Measurements from ENCODE around the gene ERGIC1. TPM values are rescaled to one million over a fixed set of nuclear protein-coding genes. Genes with fewer than 3 reads are reported as not detected.

The ERGIC1 gene
- total and polyA plus RNA-seq, 2 of the 13 experiments (the other 11 are each of a cell fraction or from before 2014, with no cell fraction given) = 78.5 to 184 TPM

- H3K36me3 ChIP-seq (replicated peaks in 1 of 2; ENCODE audit: control insufficient read depth in 1 of 2, insufficient read depth in 2 of 2, low read length in 2 of 2) = peaks cover 14 to 43% of the 10 kb centered on the region in 2 experiments; a peak in 4 of 5 replicates
- TF ChIP-seq NFYC (CRISPR knock-in tag; IDR thresholded peaks at IDR 0.05) (no peak), ZNF839 (CRISPR knock-in tag; IDR thresholded peaks at IDR 0.05; ENCODE audit: borderline replicate concordance) (no peak), ZSCAN31 (CRISPR knock-in tag; IDR thresholded peaks at IDR 0.05; ENCODE audit: low read depth) (no peak)
- no peaks in the 10 kb centered on the region for H3K9me3 ChIP-seq (ENCODE audit: low read length)
- no TSS peak for BruUV-seq (replicated peaks)
- intact Hi-C loops (cut with micrococcal nuclease; ENCODE audit: unreplicated experiment) = no loop called here
- H2AFZ ChIP-seq (ENCODE audit: low read length) = no peak overlapping the region
- ATAC-seq (no peak), DNase-seq (ENCODE audit: low spot score) (no peak), FAIRE-seq (no peak)
- H4K20me1 ChIP-seq (ENCODE audit: insufficient read depth, low read length) = peaks cover 8% of the 10 kb centered on the region
- WGBS (ENCODE audit: low lambda C conversion rate) = 96% methylated on average over 3 of the region's 3 CpGs
- H3K4me2 ChIP-seq (ENCODE audit: low read depth, low read length) = no peak overlapping the region
- H3K27me3 ChIP-seq (ENCODE audit: control insufficient read depth in 1 of 2, insufficient read depth in 2 of 2, low read length in 2 of 2) = no peaks in the 10 kb centered on the region
- CTCF ChIA-PET (ENCODE audit: low intra/inter-chr PET ratio, low total read pairs) = no interaction called here
- no peak overlapping the region for H3K27ac ChIP-seq (ENCODE audit: extremely low read length, insufficient read depth, low read length)
- H3K9ac ChIP-seq (ENCODE audit: insufficient read depth, low read depth, low read length) = no peak overlapping the region
- no peak overlapping the region for H3K4me3 ChIP-seq (replicated peaks in 1 of 3; ENCODE audit: insufficient read depth in 1 of 3, low read depth in 2 of 3, low read length in 3 of 3)
- H3K79me2 ChIP-seq (ENCODE audit: insufficient read depth, low read length) = peaks cover 31% of the 10 kb centered on the region
- POLR2A ChIA-PET = no interaction called here
- in situ Hi-C loops (cut with HindIII; ENCODE audit: extremely low pct_ligation_motif_present, low pct_unique_long_range_greater_than_20kb) = no loop called here
- peaks cover 18% of the 10 kb centered on the region for H3K4me1 ChIP-seq (ENCODE audit: insufficient read depth, low read length)
These were observed 49.0 kb downstream of the ERGIC1 start for GRCh38 chr5:172883066-172883465.

GRCh38 chr5:172885597-172886340, 51.7 kb downstream of the ERGIC1 start:
- no peak for FAIRE-seq
- Histone ChIP-seq H3K9me3 (ENCODE audit: low read length) (no peaks in the 10 kb centered on the region), H4K20me1 (ENCODE audit: insufficient read depth, low read length) (peaks cover 8% of the 10 kb centered on the region), H3K36me3 (replicated peaks in 1 of 2; ENCODE audit: control insufficient read depth in 1 of 2, insufficient read depth in 2 of 2, low read length in 2 of 2) (peaks cover 21 to 59% of the 10 kb centered on the region in 2 experiments; a peak in 4 of 5 replicates), H3K4me3 (replicated peaks in 1 of 3; ENCODE audit: insufficient read depth in 1 of 3, low read depth in 2 of 3, low read length in 3 of 3) (no peak overlapping the region), H3K27ac (ENCODE audit: extremely low read length, insufficient read depth, low read length) (no peak overlapping the region), H3K4me1 (ENCODE audit: insufficient read depth, low read length) (peaks cover 18% of the 10 kb centered on the region), H3K79me2 (ENCODE audit: insufficient read depth, low read length) (peaks cover 19% of the 10 kb centered on the region), H3K27me3 (ENCODE audit: control insufficient read depth in 1 of 2, insufficient read depth in 2 of 2, low read length in 2 of 2) (no peaks in the 10 kb centered on the region), H3K9ac (ENCODE audit: insufficient read depth, low read depth, low read length) (no peak overlapping the region), H3K4me2 (ENCODE audit: low read depth, low read length) (no peak overlapping the region), H2AFZ (ENCODE audit: low read length) (no peak overlapping the region)
- no TSS peak for BruUV-seq (replicated peaks)
- ChIA-PET CTCF (ENCODE audit: low intra/inter-chr PET ratio, low total read pairs) (no interaction called here), POLR2A (interaction anchor here (1.8 to 2.0 kb wide), 2 partner anchors 108 to 110 kb away, joined by 5 to 6 read pairs; no protein-coding TSS in a partner anchor)
- no peak for ATAC-seq
- in situ Hi-C loops (cut with HindIII; ENCODE audit: extremely low pct_ligation_motif_present, low pct_unique_long_range_greater_than_20kb) = no loop called here
- WGBS (ENCODE audit: low lambda C conversion rate) = 93% methylated on average over 22 of the region's 23 CpGs
- no peak for DNase-seq (ENCODE audit: low spot score)
- intact Hi-C loops (cut with micrococcal nuclease; ENCODE audit: unreplicated experiment) = no loop called here
- no peak for TF ChIP-seq ZNF180 (CRISPR knock-in tag; IDR thresholded peaks at IDR 0.05; ENCODE audit: borderline replicate concordance, low read depth)
- TF ChIP-seq SRSF1 (optimal IDR thresholded peaks at IDR 0.05; ENCODE audit: low read depth, low read length) = no peak
- no peak for TF ChIP-seq NFYB (CRISPR knock-in tag; IDR thresholded peaks at IDR 0.05)
- TF ChIP-seq MED1 (CRISPR knock-in tag; IDR thresholded peaks at IDR 0.05) = no peak
- TF ChIP-seq ZFP1 (CRISPR knock-in tag; IDR thresholded peaks at IDR 0.05) = no peak
- TF ChIP-seq MED13 (CRISPR knock-in tag; IDR thresholded peaks at IDR 0.05) = no peak
- no peak for TF ChIP-seq SOX13 (IDR thresholded peaks at IDR 0.05)
- no peak for TF ChIP-seq SOX13 (CRISPR knock-in tag; conservative IDR thresholded peaks at IDR 0.05 in 1 of 2, IDR thresholded peaks at IDR 0.05 in 1 of 2)
- no peak for TF ChIP-seq USF2 (IDR thresholded peaks at IDR 0.05; ENCODE audit: low read depth, low read length)
- no peak for TF ChIP-seq USF2 (CRISPR knock-in tag; IDR thresholded peaks at IDR 0.05; ENCODE audit: borderline replicate concordance)
